ENCODE measurements around the gene CDH24.

CDH24 gene
- total RNA-seq, result 3.9 to 4.5 (median 3.9) reads per million in 3 donors

DNA sequence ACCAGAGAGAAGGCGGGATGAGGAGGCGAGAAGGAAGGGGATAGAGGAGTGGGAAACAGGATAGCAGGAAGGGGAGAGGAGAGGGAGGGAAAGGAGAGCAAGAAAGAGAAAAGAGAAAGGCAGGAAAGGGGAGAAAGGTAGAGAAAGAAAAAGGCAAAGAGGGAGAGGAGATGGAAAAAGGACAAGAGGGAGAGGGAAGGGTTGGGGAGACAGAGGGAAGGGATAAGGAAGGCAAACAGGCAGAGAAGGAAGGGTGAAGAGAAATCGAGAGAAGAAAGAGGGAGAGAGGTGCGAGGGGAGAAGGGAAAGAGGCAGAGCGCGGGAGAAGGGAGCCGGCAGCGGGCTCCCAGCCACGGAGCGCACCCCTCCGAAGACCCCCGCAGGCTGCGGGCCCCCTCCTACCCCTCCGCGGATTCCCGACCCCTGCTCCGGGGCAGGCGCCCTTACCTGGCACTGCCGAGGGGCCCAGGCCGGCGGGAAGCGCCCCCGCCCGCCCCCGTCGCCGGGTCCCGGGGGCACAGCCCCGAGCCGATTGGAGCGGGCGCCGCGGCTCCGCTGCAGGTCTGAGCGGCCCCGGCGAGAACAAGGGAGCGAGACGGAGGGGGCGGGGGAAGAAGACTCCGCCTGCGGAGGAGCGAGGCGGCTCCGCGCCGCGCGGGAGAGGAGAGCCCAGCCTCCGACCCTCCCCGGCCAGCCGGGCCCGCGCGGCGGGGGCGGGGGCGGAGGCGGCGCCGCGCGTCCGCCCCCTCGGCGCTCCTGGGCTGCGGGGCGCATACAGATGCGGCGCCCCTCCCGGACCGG, at the start of gene CDH24:
Gene CDH24, minus strand, starts transcription at position 565 of the 801 bp plus-strand sequence. CDS start 1,787 bp downstream, outside the sequence.
- peak; percentile 50 to 66 (median 53) for DNase-seq
- H3K27me3 ChIP-seq (replicated peaks; ENCODE audit: control insufficient read depth, insufficient read depth, low read length, poor library complexity, severe bottlenecking), result no peaks in the 10 kb centered on the region
- no peak within 1 kb of the TSS for H3K27ac ChIP-seq (ENCODE audit: insufficient read depth, low read length, poor library complexity, severe bottlenecking)
- H3K36me3 ChIP-seq (ENCODE audit: control insufficient read depth, insufficient read depth, low read length), result peaks cover 33% of the 10 kb centered on the region
- peak within 1 kb of the TSS; percentile 83 for H3K4me3 ChIP-seq (ENCODE audit: insufficient read depth, low read depth, low read length, poor library complexity, severe bottlenecking)
- H3K9me3 ChIP-seq (ENCODE audit: control insufficient read depth, low read length), result no peaks in the 10 kb centered on the region
- H3K4me1 ChIP-seq (ENCODE audit: control insufficient read depth, insufficient read depth, low read length, poor library complexity, severe bottlenecking), result peaks cover 11% of the 10 kb centered on the region

- no peaks in the 10 kb centered on the region for H3K4me1 ChIP-seq (ENCODE audit: control insufficient read depth, insufficient read depth, low read length, poor library complexity, severe bottlenecking)
- H3K9me3 ChIP-seq (ENCODE audit: control insufficient read depth, low read length), result no peaks in the 10 kb centered on the region
- no peaks in the 10 kb centered on the region for H3K36me3 ChIP-seq (ENCODE audit: control insufficient read depth, insufficient read depth, low read length)
- DNase-seq, result no peak
- no peak overlapping the region for H3K27ac ChIP-seq (ENCODE audit: insufficient read depth, low read length, poor library complexity, severe bottlenecking)
- no peaks in the 10 kb centered on the region for H3K27me3 ChIP-seq (replicated peaks; ENCODE audit: control insufficient read depth, insufficient read depth, low read length, poor library complexity, severe bottlenecking)
- no peak overlapping the region for H3K4me3 ChIP-seq (ENCODE audit: insufficient read depth, low read depth, low read length, poor library complexity, severe bottlenecking)
Measured at GRCh38 chr14:23106747-23107045, 49.4 kb upstream of the CDH24 start.

DNA sequence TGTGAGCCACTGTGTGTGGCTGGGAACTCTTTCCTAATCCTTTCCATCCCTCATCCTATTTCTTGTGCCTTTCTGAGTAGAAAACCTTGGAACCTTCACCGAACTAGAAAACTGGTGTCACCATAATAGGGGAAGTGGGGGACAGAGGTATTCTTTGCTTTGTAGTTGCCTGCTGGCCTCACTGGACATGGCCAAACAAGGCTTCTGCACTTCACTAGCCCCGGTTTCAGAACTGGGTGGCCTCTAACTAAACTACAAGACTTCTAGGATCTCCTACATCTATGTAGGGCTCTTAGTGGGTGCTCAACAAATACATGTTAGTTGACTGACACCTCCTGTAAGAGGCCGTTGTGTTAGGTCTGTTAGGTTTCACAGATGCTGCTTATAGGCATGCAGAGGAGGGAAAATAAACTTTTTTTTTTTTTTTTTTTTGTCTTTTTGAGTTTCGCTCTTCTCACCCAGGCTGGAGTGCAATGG, 48.1 kb upstream of the CDH24 start:
- Histone ChIP-seq H3K4me1 (ENCODE audit: control insufficient read depth, insufficient read depth, low read length, poor library complexity, severe bottlenecking) (no peaks in the 10 kb centered on the region), H3K36me3 (ENCODE audit: control insufficient read depth, insufficient read depth, low read length) (no peaks in the 10 kb centered on the region), H3K9me3 (ENCODE audit: control insufficient read depth, low read length) (no peaks in the 10 kb centered on the region), H3K27me3 (replicated peaks; ENCODE audit: control insufficient read depth, insufficient read depth, low read length, poor library complexity, severe bottlenecking) (no peaks in the 10 kb centered on the region), H3K4me3 (ENCODE audit: insufficient read depth, low read depth, low read length, poor library complexity, severe bottlenecking) (no peak overlapping the region), H3K27ac (ENCODE audit: insufficient read depth, low read length, poor library complexity, severe bottlenecking) (no peak overlapping the region)
- DNase-seq, result no peak

DNA sequence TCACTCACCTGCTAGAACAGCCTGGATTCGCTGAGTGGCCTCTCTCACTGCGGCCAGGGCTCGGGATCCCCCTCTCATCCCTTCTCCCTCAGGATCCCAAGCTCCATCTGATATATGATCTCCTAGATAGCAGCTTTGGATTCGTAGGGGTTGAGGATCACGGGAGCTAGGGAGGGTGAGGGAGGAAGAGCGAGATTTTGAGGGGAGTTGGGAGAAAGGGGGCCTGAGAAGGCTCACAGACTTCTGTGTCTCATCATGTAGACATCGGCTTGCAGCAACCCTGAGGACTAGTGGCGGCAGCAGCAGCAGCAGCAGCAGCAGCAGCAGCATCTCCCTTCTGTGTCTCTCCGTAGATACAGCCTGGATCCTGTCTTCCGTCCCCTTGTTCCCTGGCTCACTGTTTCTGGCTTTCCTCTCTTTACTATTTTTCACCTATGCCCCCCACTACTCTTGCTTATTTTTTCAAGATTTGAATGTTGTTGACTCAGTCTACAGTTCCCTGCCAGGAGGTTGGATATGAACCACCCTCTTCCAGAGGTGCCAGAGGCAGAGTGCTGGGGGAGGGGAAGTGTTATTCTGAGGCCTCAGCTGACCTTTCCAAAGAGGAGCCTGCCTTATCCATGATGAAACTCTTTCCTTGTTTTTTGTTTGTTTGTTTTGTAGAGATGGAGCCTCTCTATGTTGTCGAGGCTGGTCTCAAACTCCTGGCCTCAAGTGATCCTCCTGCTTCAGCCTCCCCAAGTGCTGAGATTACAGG, 47.4 kb upstream of the CDH24 start, which contains the start of gene CIROP:
Gene CIROP, minus strand, starts transcription at position 399 of the 757 bp plus-strand sequence. Its CDS starts 69 bp downstream, at position 330.
- H3K4me3 ChIP-seq (ENCODE audit: insufficient read depth, low read depth, low read length, poor library complexity, severe bottlenecking), result no peak within 1 kb of the TSS
- no peaks in the 10 kb centered on the region for H3K27me3 ChIP-seq (replicated peaks; ENCODE audit: control insufficient read depth, insufficient read depth, low read length, poor library complexity, severe bottlenecking)
- H3K9me3 ChIP-seq (ENCODE audit: control insufficient read depth, low read length), result no peaks in the 10 kb centered on the region
- H3K4me1 ChIP-seq (ENCODE audit: control insufficient read depth, insufficient read depth, low read length, poor library complexity, severe bottlenecking), result no peaks in the 10 kb centered on the region
- H3K27ac ChIP-seq (ENCODE audit: insufficient read depth, low read length, poor library complexity, severe bottlenecking), result no peak within 1 kb of the TSS
- H3K36me3 ChIP-seq (ENCODE audit: control insufficient read depth, insufficient read depth, low read length), result peaks cover under 1% of the 10 kb centered on the region
- DNase-seq, result no peak

DNA sequence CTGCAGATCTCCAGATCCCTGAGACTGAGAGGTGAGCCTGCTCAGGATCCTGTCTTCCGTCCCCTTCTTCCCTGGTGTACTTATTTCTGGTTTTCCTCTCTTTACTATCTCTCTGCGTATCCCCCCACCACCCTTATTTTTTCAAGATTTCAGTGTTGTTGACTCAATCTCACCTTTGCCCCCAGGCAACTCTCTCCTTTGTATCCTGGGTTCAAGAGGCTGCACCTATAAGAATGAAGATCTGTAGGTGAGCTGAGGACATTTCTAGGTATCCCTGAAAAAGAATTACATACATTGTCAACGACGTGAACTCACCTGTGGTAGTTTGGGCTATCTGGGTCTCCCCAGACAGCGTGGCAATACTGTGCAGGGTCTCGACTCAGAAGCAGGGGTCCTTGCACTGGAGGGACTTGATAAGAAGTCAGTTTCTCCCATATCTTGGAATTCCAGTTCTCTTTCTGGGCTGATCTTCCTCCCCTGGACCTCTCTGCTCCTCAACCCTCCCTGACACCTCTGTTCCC, 46.8 kb upstream of the CDH24 start:
- H3K4me3 ChIP-seq (ENCODE audit: insufficient read depth, low read depth, low read length, poor library complexity, severe bottlenecking), result no peak overlapping the region
- peaks cover 6% of the 10 kb centered on the region for H3K36me3 ChIP-seq (ENCODE audit: control insufficient read depth, insufficient read depth, low read length)
- no peaks in the 10 kb centered on the region for H3K9me3 ChIP-seq (ENCODE audit: control insufficient read depth, low read length)
- H3K27ac ChIP-seq (ENCODE audit: insufficient read depth, low read length, poor library complexity, severe bottlenecking), result no peak overlapping the region
- H3K4me1 ChIP-seq (ENCODE audit: control insufficient read depth, insufficient read depth, low read length, poor library complexity, severe bottlenecking), result no peaks in the 10 kb centered on the region
- no peaks in the 10 kb centered on the region for H3K27me3 ChIP-seq (replicated peaks; ENCODE audit: control insufficient read depth, insufficient read depth, low read length, poor library complexity, severe bottlenecking)
- no peak for DNase-seq

DNA sequence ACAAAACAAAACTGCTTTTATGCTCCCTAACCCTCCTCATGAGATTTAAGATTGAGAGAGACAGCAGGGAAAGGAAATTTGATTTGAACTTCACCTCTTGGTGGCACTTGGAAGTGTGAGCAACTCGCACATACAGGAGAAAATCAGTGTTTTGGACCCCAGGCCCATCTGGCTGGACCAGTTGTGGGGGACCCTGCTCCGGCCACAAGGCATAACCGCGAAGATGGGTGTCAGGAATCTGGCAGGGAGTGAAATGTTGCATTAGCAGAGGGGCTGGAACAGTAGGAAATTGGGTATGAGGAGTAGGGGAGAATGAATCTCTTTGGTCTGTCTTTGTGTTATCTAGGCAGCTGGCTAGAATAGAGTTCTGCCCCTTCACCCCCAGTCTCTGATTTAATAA, 46.3 kb upstream of the CDH24 start:
- H3K4me3 ChIP-seq (ENCODE audit: insufficient read depth, low read depth, low read length, poor library complexity, severe bottlenecking), result no peak overlapping the region
- DNase-seq, result no peak
- no peaks in the 10 kb centered on the region for H3K9me3 ChIP-seq (ENCODE audit: control insufficient read depth, low read length)
- peaks cover 10% of the 10 kb centered on the region for H3K36me3 ChIP-seq (ENCODE audit: control insufficient read depth, insufficient read depth, low read length)
- H3K27me3 ChIP-seq (replicated peaks; ENCODE audit: control insufficient read depth, insufficient read depth, low read length, poor library complexity, severe bottlenecking), result no peaks in the 10 kb centered on the region
- no peaks in the 10 kb centered on the region for H3K4me1 ChIP-seq (ENCODE audit: control insufficient read depth, insufficient read depth, low read length, poor library complexity, severe bottlenecking)
- H3K27ac ChIP-seq (ENCODE audit: insufficient read depth, low read length, poor library complexity, severe bottlenecking), result no peak overlapping the region

- Histone ChIP-seq H3K36me3 (ENCODE audit: control insufficient read depth, insufficient read depth, low read length) (peaks cover 18% of the 10 kb centered on the region), H3K4me1 (ENCODE audit: control insufficient read depth, insufficient read depth, low read length, poor library complexity, severe bottlenecking) (no peaks in the 10 kb centered on the region), H3K27ac (ENCODE audit: insufficient read depth, low read length, poor library complexity, severe bottlenecking) (no peak overlapping the region), H3K9me3 (ENCODE audit: control insufficient read depth, low read length) (no peaks in the 10 kb centered on the region), H3K27me3 (replicated peaks; ENCODE audit: control insufficient read depth, insufficient read depth, low read length, poor library complexity, severe bottlenecking) (no peaks in the 10 kb centered on the region), H3K4me3 (ENCODE audit: insufficient read depth, low read depth, low read length, poor library complexity, severe bottlenecking) (no peak overlapping the region)
- DNase-seq, result no peak
Measured at GRCh38 chr14:23102801-23103200, 45.5 kb upstream of the CDH24 start.

GRCh38 chr14:23101986-23102625, 44.8 kb upstream of the CDH24 start:
- Histone ChIP-seq H3K27ac (ENCODE audit: insufficient read depth, low read length, poor library complexity, severe bottlenecking) (no peak overlapping the region), H3K36me3 (ENCODE audit: control insufficient read depth, insufficient read depth, low read length) (peaks cover 22% of the 10 kb centered on the region), H3K4me3 (ENCODE audit: insufficient read depth, low read depth, low read length, poor library complexity, severe bottlenecking) (no peak overlapping the region), H3K9me3 (ENCODE audit: control insufficient read depth, low read length) (no peaks in the 10 kb centered on the region), H3K27me3 (replicated peaks; ENCODE audit: control insufficient read depth, insufficient read depth, low read length, poor library complexity, severe bottlenecking) (no peaks in the 10 kb centered on the region), H3K4me1 (ENCODE audit: control insufficient read depth, insufficient read depth, low read length, poor library complexity, severe bottlenecking) (no peaks in the 10 kb centered on the region)
- no peak for DNase-seq

DNA sequence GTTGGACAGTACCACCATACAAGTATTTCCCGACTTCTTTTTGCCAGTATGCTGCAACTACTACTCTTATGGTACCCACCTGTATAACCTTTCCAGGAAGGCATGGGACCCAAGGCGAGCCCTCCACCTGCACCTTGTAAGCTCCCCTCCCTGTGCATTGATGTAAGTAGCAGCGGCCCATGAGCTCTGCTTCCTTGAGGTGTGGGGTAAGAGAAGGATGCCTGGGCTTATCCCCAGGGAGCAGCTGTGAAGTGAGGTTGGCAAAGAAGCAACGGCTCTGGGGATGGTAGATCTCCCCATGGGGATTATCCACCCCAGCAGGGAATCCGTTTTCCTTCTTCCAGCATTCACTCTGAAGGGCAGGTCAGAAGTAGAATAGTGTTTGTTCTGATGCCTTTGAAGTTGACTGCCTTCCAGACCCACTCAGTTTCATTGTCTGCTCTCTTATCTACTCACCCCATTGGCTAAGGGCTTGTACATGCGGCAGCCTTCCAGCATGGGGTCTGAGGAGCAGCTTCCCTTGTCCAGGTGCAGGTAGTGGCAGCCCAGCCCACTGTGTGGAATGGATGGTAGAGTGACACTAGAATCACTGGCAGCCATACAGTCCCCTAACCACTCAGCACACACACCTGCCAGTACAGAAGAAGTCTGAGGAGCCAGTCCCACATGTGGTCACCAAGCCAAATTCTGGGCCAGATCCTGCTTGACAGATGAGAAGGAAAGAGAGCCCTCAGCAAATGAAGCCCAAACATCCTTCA, 44.1 kb upstream of the CDH24 start:
- Histone ChIP-seq H3K27me3 (replicated peaks; ENCODE audit: control insufficient read depth, insufficient read depth, low read length, poor library complexity, severe bottlenecking) (no peaks in the 10 kb centered on the region), H3K4me1 (ENCODE audit: control insufficient read depth, insufficient read depth, low read length, poor library complexity, severe bottlenecking) (no peaks in the 10 kb centered on the region), H3K36me3 (ENCODE audit: control insufficient read depth, insufficient read depth, low read length) (peaks cover 22% of the 10 kb centered on the region), H3K27ac (ENCODE audit: insufficient read depth, low read length, poor library complexity, severe bottlenecking) (no peak overlapping the region), H3K4me3 (ENCODE audit: insufficient read depth, low read depth, low read length, poor library complexity, severe bottlenecking) (no peak overlapping the region), H3K9me3 (ENCODE audit: control insufficient read depth, low read length) (no peaks in the 10 kb centered on the region)
- no peak for DNase-seq

Measured in effector memory CD4-positive, alpha-beta T cell (primary cell).